LHCN-M2 (cell line): ENCODE data around the gene WFDC2. TPM values are rescaled to one million over a fixed set of nuclear protein-coding genes. Genes with fewer than 3 reads are reported as not detected.
A peak's percentile ranks its signal among the peaks of the same experiment; 100 is the strongest.

Source experiments
- DNase-seq: peaks from one replicate; pipeline ENCODE4 v3.0.0-alpha.2; 2012; ENCODE audit warnings: low read depth
- total RNA-seq: library from RNA; depleted of rRNA; stranded (reverse); fragments of >200 nt; gene quantifications from 2 replicates; pipeline ENCODE4 v1.2.3, GENCODE V29; 2014; rRNA removed

The WFDC2 gene
- total RNA-seq, 1 experiment from 2014 or later, result not detected

GRCh38 chr20:45495501-45495941 lies 26.0 kb downstream of the WFDC2 start:
- DNase-seq, result no peak

GRCh38 chr20:45496166-45496565 lies 26.6 kb downstream of the WFDC2 start:
- no peak for DNase-seq

- DNase-seq, result no peak
Measured at GRCh38 chr20:45497971-45498494, 28.5 kb downstream of the WFDC2 start.

GRCh38 chr20:45500022-45500421 lies 30.5 kb downstream of the WFDC2 start:
- no peak for DNase-seq

- DNase-seq, result no peak
Measured at GRCh38 chr20:45501600-45501999, 32.0 kb downstream of the WFDC2 start.

GRCh38 chr20:45502561-45502960 lies 33.0 kb downstream of the WFDC2 start:
- DNase-seq, result no peak

GRCh38 chr20:45503403-45503802 lies 33.9 kb downstream of the WFDC2 start:
- no peak for DNase-seq

GRCh38 chr20:45506398-45506797 lies 36.8 kb downstream of the WFDC2 start:
- DNase-seq, result no peak

GRCh38 chr20:45507011-45507820 lies 37.7 kb downstream of the WFDC2 start:
- DNase-seq, result peak; percentile 26

- DNase-seq, result no peak
Measured at GRCh38 chr20:45508068-45508886, 38.7 kb downstream of the WFDC2 start.

GRCh38 chr20:45509091-45509490 lies 39.5 kb downstream of the WFDC2 start:
- DNase-seq, result no peak

- DNase-seq, result no peak
Measured at GRCh38 chr20:45510242-45510862, 40.8 kb downstream of the WFDC2 start.

GRCh38 chr20:45515147-45515913 lies 45.8 kb downstream of the WFDC2 start, which contains the start of gene SPINT3:
SPINT3 (minus strand) TSS chr20:45515622; CDS start chr20:45515608, 14 bp downstream.
- no peak for DNase-seq

GRCh38 chr20:45518282-45518681 lies 48.7 kb downstream of the WFDC2 start:
- no peak for DNase-seq

- DNase-seq, result no peak
Measured at GRCh38 chr20:45523821-45524220, 54.3 kb downstream of the WFDC2 start.

GRCh38 chr20:45527294-45527693 lies 57.7 kb downstream of the WFDC2 start:
- DNase-seq, result no peak

Other genes starting within 250 kb of the WFDC2 start
- gene SEMG2, start 248.4 kb upstream of the WFDC2 start, total RNA-seq, result not detected in 2 replicates
- gene SLPI, start 215.2 kb upstream of the WFDC2 start, total RNA-seq, result not detected in 2 replicates
- not detected in 2 replicates for gene RBPJL, start 162.9 kb upstream of the WFDC2 start, total RNA-seq
- 0.23 TPM in 1 of 2 replicates, not detected in the other for gene MATN4, start 161.5 kb upstream of the WFDC2 start, total RNA-seq
- 102 and 126 TPM in 2 replicates for gene SDC4, start 121.3 kb upstream of the WFDC2 start, total RNA-seq
- 23.6 and 30.2 TPM in 2 replicates for gene SYS1, start 106.6 kb upstream of the WFDC2 start, total RNA-seq
- not detected in 2 replicates for gene TP53TG5, start 91.4 kb upstream of the WFDC2 start, total RNA-seq
- 0.29 and 1.3 TPM in 2 replicates for gene DBNDD2, start 61.5 kb upstream of the WFDC2 start, total RNA-seq
- 104 and 118 TPM in 2 replicates for gene PIGT, start 53.6 kb upstream of the WFDC2 start, total RNA-seq
- not detected in 2 replicates for gene SPINT3, start 45.9 kb downstream of the WFDC2 start, total RNA-seq
- gene WFDC6, start 69.7 kb downstream of the WFDC2 start, total RNA-seq, result not detected in 2 replicates
- gene EPPIN, start 77.6 kb downstream of the WFDC2 start, total RNA-seq, result not detected in 2 replicates
- not detected in 2 replicates for gene WFDC8, start 109.5 kb downstream of the WFDC2 start, total RNA-seq
- not detected in 2 replicates for gene WFDC10A, start 160.0 kb downstream of the WFDC2 start, total RNA-seq
- not detected in 2 replicates for gene WFDC9, start 161.5 kb downstream of the WFDC2 start, total RNA-seq
- 1.2 TPM in 1 of 2 replicates, not detected in the other for gene WFDC11, start 200.5 kb downstream of the WFDC2 start, total RNA-seq
- gene WFDC13, start 232.3 kb downstream of the WFDC2 start, total RNA-seq, result not detected in 2 replicates
- gene WFDC10B, start 235.3 kb downstream of the WFDC2 start, total RNA-seq, result 0.38 TPM in 1 of 2 replicates, not detected in the other